SU-DHL-6 (cell line): ENCODE results near the gene EIF5B.

ENCODE experiments used
- H2AFZ ChIP-seq: fragments of 200-600 bp; sonication (generic); 2 replicates; pipeline ENCODE4 v1.6.1; 2014; ENCODE audit warnings: low read depth, mild to moderate bottlenecking, moderate library complexity, mixed read lengths, antibody characterized with exemption, low read length; ENCODE audit not compliant: severe bottlenecking
- H3F3A ChIP-seq: fragments of 200-600 bp; shearing (Covaris generic); 2 replicates; pipeline ENCODE4 v1.6.0; 2016; ENCODE audit warnings: antibody characterized with exemption, mild to moderate bottlenecking; ENCODE audit not compliant: insufficient read depth
- H3K27ac ChIP-seq: fragments of 200-600 bp; sonication (generic); 2 replicates; pipeline ENCODE4 v1.5.1; 2016; ENCODE audit warnings: low read depth, mild to moderate bottlenecking, low read length, moderate library complexity, mixed read lengths
- H3K27me3 ChIP-seq: fragments of 200-600 bp; sonication (generic), shearing (Covaris generic); 2 replicates; pipeline ENCODE4 v1.6.0; 2014; ENCODE audit warnings: mild to moderate bottlenecking, low read length
- H3K36me3 ChIP-seq: fragments of 200-600 bp; sonication (generic); 2 replicates; pipeline ENCODE4 v1.6.1; 2014; ENCODE audit warnings: mild to moderate bottlenecking, low read length, mixed read lengths
- H3K4me2 ChIP-seq: fragments of 300-600, 200-600 bp; shearing (Covaris generic), sonication (generic); 2 replicates; pipeline ENCODE4 v1.6.0; 2014; ENCODE audit warnings: low read length, low read depth, mild to moderate bottlenecking; ENCODE audit not compliant: poor library complexity, severe bottlenecking
- H3K4me3 ChIP-seq: fragments of 200-600 bp; sonication (generic); 2 replicates; pipeline ENCODE4 v1.5.1; 2014; ENCODE audit warnings: antibody characterized with exemption, low read length, mild to moderate bottlenecking, mixed read lengths; ENCODE audit not compliant: insufficient read depth, poor library complexity, severe bottlenecking
- H3K79me2 ChIP-seq: fragments of 200-600 bp; sonication (generic); 2 replicates; pipeline ENCODE4 v1.6.1; 2014; ENCODE audit warnings: mild to moderate bottlenecking, low read length, moderate library complexity; ENCODE audit not compliant: insufficient read depth
- H3K9ac ChIP-seq: fragments of 200-600 bp; sonication (generic); 2 replicates; pipeline ENCODE4 v1.7.0; 2014; ENCODE audit warnings: mild to moderate bottlenecking, low read length
- H3K9me2 ChIP-seq: fragments of 200-600 bp; sonication (generic); replicated peaks from 2 replicates; pipeline ENCODE4 v1.6.1; 2014; ENCODE audit warnings: low read length; ENCODE audit not compliant: insufficient read depth
- H3K9me3 ChIP-seq: fragments of 200-600 bp; sonication (generic); 2 replicates; pipeline ENCODE4 v1.6.1; 2014; ENCODE audit warnings: low read length, mixed read lengths; ENCODE audit not compliant: insufficient read depth
- H4K20me1 ChIP-seq: fragments of 200-600 bp; sonication (generic); 2 replicates; pipeline ENCODE4 v1.6.1; 2014; ENCODE audit warnings: low read depth, mild to moderate bottlenecking, antibody characterized with exemption, low read length, moderate library complexity, mixed read lengths
- CTCF ChIP-seq: fragments of 200-600 bp; sonication (generic); IDR thresholded peaks from one replicate; pipeline ENCODE4 v1.5.1; 2017; ENCODE audit warnings: antibody characterized with exemption, mild to moderate bottlenecking, low read length, moderate library complexity; ENCODE audit not compliant: insufficient read depth, poor library complexity, severe bottlenecking
- EZH2phosphoT487 ChIP-seq: fragments of 200-600 bp; sonication (generic), shearing (Covaris generic); conservative IDR thresholded peaks from 2 replicates; pipeline ENCODE4 v1.6.1; 2018; ENCODE audit warnings: mild to moderate bottlenecking, antibody characterized with exemption, low read length, moderate library complexity, mixed read lengths

Gene EIF5B

GRCh38 chr2:99430614-99431291 lies 93.6 kb downstream of the EIF5B start:
- Histone ChIP-seq H3K4me3 (no peak overlapping the region), H3K9me3 (no peaks in the 10 kb centered on the region), H3K4me2 (no peak overlapping the region), H3K27me3 (no peaks in the 10 kb centered on the region), H3K36me3 (peaks cover 63% of the 10 kb centered on the region), H3K9ac (no peak overlapping the region), H4K20me1 (no peaks in the 10 kb centered on the region), H3F3A (peaks cover 12% of the 10 kb centered on the region), H3K27ac (no peak overlapping the region), H3K79me2 (peaks cover 35% of the 10 kb centered on the region), H3K9me2 (no peaks in the 10 kb centered on the region), H2AFZ (no peak overlapping the region)
- TF ChIP-seq EZH2phosphoT487: no peak
- no peak for TF ChIP-seq CTCF

GRCh38 chr2:99431587-99432275 lies 94.5 kb downstream of the EIF5B start:
- H3K36me3 ChIP-seq: peaks cover 59% of the 10 kb centered on the region
- no peaks in the 10 kb centered on the region for H4K20me1 ChIP-seq
- no peak for TF ChIP-seq CTCF
- H3K27ac ChIP-seq: no peak overlapping the region
- H3K9me3 ChIP-seq: no peaks in the 10 kb centered on the region
- H3K9me2 ChIP-seq: no peaks in the 10 kb centered on the region
- no peak overlapping the region for H2AFZ ChIP-seq
- H3K27me3 ChIP-seq: no peaks in the 10 kb centered on the region
- no peak overlapping the region for H3K4me3 ChIP-seq
- no peak overlapping the region for H3K9ac ChIP-seq
- H3K4me2 ChIP-seq: no peak overlapping the region
- peaks cover 35% of the 10 kb centered on the region for H3K79me2 ChIP-seq
- peaks cover 12% of the 10 kb centered on the region for H3F3A ChIP-seq

DNA sequence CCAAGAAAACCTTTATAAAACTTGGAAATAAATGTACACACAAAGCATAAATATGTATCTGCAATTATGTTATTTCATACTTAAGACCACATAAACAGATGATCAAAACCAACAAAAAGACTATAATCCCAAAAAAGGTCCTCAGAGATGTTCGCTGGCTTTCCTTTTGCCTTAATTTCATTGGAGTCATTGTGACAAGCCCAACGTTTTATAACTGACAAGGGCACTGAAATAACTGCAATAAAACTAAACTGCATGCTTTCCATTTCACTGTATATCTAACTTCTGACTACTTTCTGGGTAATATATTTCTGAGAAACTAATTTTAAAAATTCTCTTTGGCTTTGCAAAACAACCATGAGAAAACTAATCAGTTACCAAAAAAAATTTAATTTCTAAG lies 96.2 kb downstream of the EIF5B start:
- Histone ChIP-seq H3K4me2 (no peak overlapping the region), H2AFZ (no peak overlapping the region), H3K79me2 (peaks cover 42% of the 10 kb centered on the region), H3K36me3 (peaks cover 60% of the 10 kb centered on the region), H3K9me2 (no peaks in the 10 kb centered on the region), H3K9ac (no peak overlapping the region), H3K4me3 (no peak overlapping the region), H3K27ac (no peak overlapping the region), H3K27me3 (no peaks in the 10 kb centered on the region), H3K9me3 (no peaks in the 10 kb centered on the region), H4K20me1 (no peaks in the 10 kb centered on the region), H3F3A (peaks cover 16% of the 10 kb centered on the region)
- TF ChIP-seq EZH2phosphoT487 (no peak), CTCF (no peak)
